Muscle of arm (tissue), 12 donors: ENCODE data around the gene CATSPERD. TPM values are rescaled to one million over a fixed set of nuclear protein-coding genes. Genes with fewer than 3 reads are reported as not detected.
"Not testable (repeated sequence)": the region's sequence is repeated elsewhere in the genome, so short reads cannot be mapped to it uniquely, and the experiment has no call there.

ENCODE experiments used
- DNase-seq: peaks from one replicate; pipeline ENCODE4 v3.0.0-alpha.2; 2013
- polyA plus RNA-seq, 12 donors: library from polyadenylated mRNA; unstranded; fragments of 120-200 nt; gene quantifications; one replicate each; pipeline ENCODE4 v1.2.1, GENCODE V29; 2013; ENCODE audit not compliant: insufficient read length in 12 of 12

Gene CATSPERD
- polyA plus RNA-seq, 12 donors: 0.20 TPM; not detected in 11

- not testable (repeated sequence) for DNase-seq
These were observed 12.7 kb downstream of the CATSPERD start for GRCh38 chr19:5733172-5733571.

GRCh38 chr19:5738423-5738822 is 18.0 kb downstream of the CATSPERD start:
- no peak for DNase-seq

- DNase-seq: no peak
These were observed 21.6 kb downstream of the CATSPERD start for GRCh38 chr19:5742051-5742450.

GRCh38 chr19:5743630-5744029 is 23.2 kb downstream of the CATSPERD start:
- DNase-seq: no peak

GRCh38 chr19:5744999-5745398 is 24.6 kb downstream of the CATSPERD start:
- DNase-seq: not testable (repeated sequence)

GRCh38 chr19:5748920-5749319 is 28.5 kb downstream of the CATSPERD start:
- DNase-seq: not testable (repeated sequence)

- no peak for DNase-seq
These were observed 29.1 kb downstream of the CATSPERD start for GRCh38 chr19:5749505-5749904.

- no peak for DNase-seq
These were observed 31.3 kb downstream of the CATSPERD start for GRCh38 chr19:5751709-5752108.

- DNase-seq: no peak
These were observed 33.3 kb downstream of the CATSPERD start for GRCh38 chr19:5753743-5754142.

- DNase-seq: no peak
These were observed 42.3 kb downstream of the CATSPERD start for GRCh38 chr19:5762608-5763217.

- no peak for DNase-seq
These were observed 44.8 kb downstream of the CATSPERD start for GRCh38 chr19:5765220-5765619.

- DNase-seq: no peak
These were observed 47.5 kb downstream of the CATSPERD start for GRCh38 chr19:5767949-5768348.

GRCh38 chr19:5772416-5772815 is 52.0 kb downstream of the CATSPERD start:
- DNase-seq: no peak

GRCh38 chr19:5773276-5773675 is 52.8 kb downstream of the CATSPERD start:
- no peak for DNase-seq

- no peak for DNase-seq
These were observed 54.5 kb downstream of the CATSPERD start for GRCh38 chr19:5774921-5775320.

GRCh38 chr19:5775668-5776309 is 55.4 kb downstream of the CATSPERD start:
- no peak for DNase-seq

GRCh38 chr19:5778402-5778801 is 58.0 kb downstream of the CATSPERD start:
- DNase-seq: no peak

GRCh38 chr19:5780916-5781315 is 60.5 kb downstream of the CATSPERD start:
- not testable (repeated sequence) for DNase-seq

- DNase-seq: no peak
These were observed 61.9 kb downstream of the CATSPERD start for GRCh38 chr19:5782322-5782721.

GRCh38 chr19:5782945-5783919 is 62.8 kb downstream of the CATSPERD start:
- DNase-seq: no peak

GRCh38 chr19:5784581-5785147 is 64.2 kb downstream of the CATSPERD start, which contains the start of gene PRR22:
PRR22 (minus strand) TSS chr19:5784746; CDS start chr19:5784660, 86 bp downstream.
- DNase-seq: no peak

GRCh38 chr19:5785423-5785822 is 65.0 kb downstream of the CATSPERD start:
- DNase-seq: no peak
